Testis (tissue), 3 donors: Measurements from ENCODE around the gene RBMXL3. TPM values are rescaled to one million over a fixed set of nuclear protein-coding genes. Genes with fewer than 3 reads are reported as not detected.
"Not testable (repeated sequence)": the region's sequence is repeated elsewhere in the genome, so short reads cannot be mapped to it uniquely, and the experiment has no call there.

Source experiments
- DNase-seq: peaks from one replicate; pipeline ENCODE4 v3.0.0-alpha.2; 2019
- H3K27ac ChIP-seq, 2 donors: fragments of 200-600 bp; sonication (generic); one replicate each; pipeline ENCODE4 v1.5.1; 2019
- H3K27me3 ChIP-seq: fragments of 200-600 bp; sonication (generic); one replicate; pipeline ENCODE4 v1.5.1; 2019
- H3K36me3 ChIP-seq: fragments of 200-600 bp; sonication (generic); one replicate; pipeline ENCODE4 v1.5.1; 2017; ENCODE audit warnings: low read depth; ENCODE audit errors: missing control alignments
- H3K4me1 ChIP-seq: fragments of 200-600 bp; sonication (generic); one replicate; pipeline ENCODE4 v1.5.1; 2019
- H3K4me3 ChIP-seq, 2 donors: fragments of 200-600 bp; sonication (generic); one replicate each; pipeline ENCODE4 v1.5.1; 2017 to 2019
- H3K9me3 ChIP-seq: fragments of 200-600 bp; sonication (generic); one replicate; pipeline ENCODE4 v1.5.1; 2017
- CTCF ChIP-seq, 3 experiments: fragments of 450-650 bp in 2 of 3; fragments of 200-600 bp in 1 of 3; sonication (generic) in 1 of 3; IDR thresholded peaks; one replicate each; pipeline ENCODE4 v1.5.1; 2016 to 2019; ENCODE audit warnings: antibody characterized with exemption in 3 of 3, mild to moderate bottlenecking in 2 of 3, moderate library complexity in 1 of 3
- POLR2A ChIP-seq: fragments of 450-650 bp; IDR thresholded peaks from one replicate; pipeline ENCODE4 v1.6.1; 2017; ENCODE audit warnings: antibody characterized with exemption, mild to moderate bottlenecking, moderate library complexity
- WGBS, 2 donors: methylation state at CpG; one replicate each; pipeline ENCODE4 v1.1.5; 2018; 5-methylcytosine and 5-hydroxymethylcytosine counted together
- intact Hi-C: fragments of 100-400 bp; cut with DNase I; formaldehyde crosslinking; loops from one replicate; pipeline ENCODE4 v1.15.1; 2023; ENCODE audit warnings: low total_unique reads
- polyA plus RNA-seq: library from polyadenylated mRNA; stranded (reverse); fragments of 350-450 nt; fragmentation: Illumina TruSeq; extraction: RNeasy Lipid Tissue Mini Kit (QIAGEN cat#74804); gene quantifications from one replicate; pipeline ENCODE4 v1.2.3, GENCODE V29; 2014; ENCODE audit warnings: low read depth, low replicate concordance; ENCODE audit not compliant: insufficient read depth
- total RNA-seq, 2 donors: library from RNA; depleted of rRNA; stranded (reverse); fragments of >200 nt; gene quantifications; one replicate each; pipeline ENCODE4 v1.2.3, GENCODE V29; 2016

Gene RBMXL3
- total and polyA plus RNA-seq, 3 donors from 2014 or later, result 4.3 to 5.1 (median 4.6) TPM

- Histone ChIP-seq H3K27me3 (no peaks in the 10 kb centered on the region), H3K36me3 (no peaks in the 10 kb centered on the region), H3K4me1 (no peaks in the 10 kb centered on the region), H3K4me3 (peak overlapping the region in 1 of 2 donors; percentile 26), H3K9me3 (no peaks in the 10 kb centered on the region), H3K27ac (no peak overlapping the region)
- TF ChIP-seq CTCF (IDR thresholded peaks at IDR 0.05) (no peak), POLR2A (no peak)
- DNase-seq, result no peak
- WGBS, 2 donors, result 60% methylated on average over 30 of the region's 64 CpGs; no CpG with 5 or more reads in 1 of the 2 donors
- intact Hi-C loops, result no loop called here
Observed at GRCh38 chrX:115190636-115191489, 1.7 kb downstream of the RBMXL3 start.

- intact Hi-C loops, result no loop called here
- 89% methylated on average over 16 of the region's 64 CpGs; no CpG with 5 or more reads in 1 of the 2 donors for WGBS, 2 donors
- H3K4me3 ChIP-seq, result no peak overlapping the region
- TF ChIP-seq POLR2A (no peak), CTCF (IDR thresholded peaks at IDR 0.05) (no peak)
- no peaks in the 10 kb centered on the region for H3K36me3 ChIP-seq
- no peaks in the 10 kb centered on the region for H3K9me3 ChIP-seq
- no peak overlapping the region for H3K27ac ChIP-seq
- no peaks in the 10 kb centered on the region for H3K27me3 ChIP-seq
- no peak for DNase-seq
- no peaks in the 10 kb centered on the region for H3K4me1 ChIP-seq
Observed at GRCh38 chrX:115191490-115192243, 2.5 kb downstream of the RBMXL3 start.

GRCh38 chrX:115192244-115192700, 3.1 kb downstream of the RBMXL3 start:
- Histone ChIP-seq H3K27ac (no peak overlapping the region), H3K4me1 (no peaks in the 10 kb centered on the region), H3K36me3 (no peaks in the 10 kb centered on the region), H3K4me3 (no peak overlapping the region), H3K27me3 (no peaks in the 10 kb centered on the region), H3K9me3 (no peaks in the 10 kb centered on the region)
- TF ChIP-seq POLR2A (no peak), CTCF (IDR thresholded peaks at IDR 0.05) (no peak)
- 74 to 100% methylated on average over 20 to 31 of the region's 35 CpGs for WGBS, 2 donors
- intact Hi-C loops, result no loop called here
- no peak for DNase-seq

GRCh38 chrX:115204040-115204439, 14.8 kb downstream of the RBMXL3 start:
- H3K4me1 ChIP-seq, result no peaks in the 10 kb centered on the region
- TF ChIP-seq POLR2A (no peak), CTCF (IDR thresholded peaks at IDR 0.05) (no peak)
- H3K4me3 ChIP-seq, result no peak overlapping the region
- intact Hi-C loops, result no loop called here
- no peak overlapping the region for H3K27ac ChIP-seq
- H3K36me3 ChIP-seq, result no peaks in the 10 kb centered on the region
- no peak for DNase-seq
- H3K27me3 ChIP-seq, result no peaks in the 10 kb centered on the region
- WGBS, 2 donors, result 78 to 91% methylated on average over 1 of the region's 1 CpG
- no peaks in the 10 kb centered on the region for H3K9me3 ChIP-seq

GRCh38 chrX:115209547-115209946, 20.3 kb downstream of the RBMXL3 start:
- H3K36me3 ChIP-seq, H3K4me3 ChIP-seq, H3K9me3 ChIP-seq, H3K27ac ChIP-seq, H3K27me3 ChIP-seq, intact Hi-C loops, DNase-seq, H3K4me1 ChIP-seq: not testable (repeated sequence)
